ENCODE data around the gene TFIP11.

GRCh38 chr22:26546282-26546681, 34.0 kb upstream of the TFIP11 start:
- TF ChIP-seq CTCF (IDR thresholded peaks at IDR 0.05; ENCODE audit: low read depth, low read length) (no peak), MYC (IDR thresholded peaks at IDR 0.05; ENCODE audit: low read depth, low read length) (no peak), POLR2A (IDR thresholded peaks at IDR 0.05; ENCODE audit: extremely low read depth, insufficient read length) (no peak)
- TF ChIP-seq, protein P1, sequence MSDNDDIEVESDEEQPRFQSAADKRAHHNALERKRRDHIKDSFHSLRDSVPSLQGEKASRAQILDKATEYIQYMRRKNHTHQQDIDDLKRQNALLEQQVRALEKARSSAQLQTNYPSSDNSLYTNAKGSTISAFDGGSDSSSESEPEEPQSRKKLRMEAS (IDR thresholded peaks at IDR 0.05; ENCODE audit: low read depth, low read length) = no peak

Measured in NB4 (cell line).